CD4-positive, alpha-beta T cell (primary cell): ENCODE results near the gene NFKBIL1. TPM values are rescaled to one million over a fixed set of nuclear protein-coding genes. Genes with fewer than 3 reads are reported as not detected.

Experiments used
- ATAC-seq: fragments of 200-7000 bp; cut with Tn5 transposase; one replicate; pipeline ENCODE4 v1.10.0; 2022; ENCODE audit warnings: mild to moderate bottlenecking; ENCODE audit not compliant: poor library complexity
- CTCF ChIA-PET: fragments of 350-600 bp; sonication (Branson Sonifier 250); formaldehyde crosslinking; loops from one replicate; lab custom pipeline; 2021; ENCODE audit warnings: antibody characterized with exemption, inconsistent platforms; lab: Charles Lee
- POLR2A ChIA-PET: fragments of 350-600 bp; sonication (Branson Sonifier 250); formaldehyde crosslinking; loops from one replicate; lab custom pipeline; 2021; ENCODE audit warnings: antibody characterized with exemption, inconsistent platforms; lab: Charles Lee
- DNase-seq, 14 experiments: peaks; one replicate each; pipeline ENCODE4 v3.0.0-alpha.2; 2013 to 2020; ENCODE audit warnings: mixed read lengths in 2 of 14
- H3K27ac ChIP-seq, 2 donors: one replicate each; pipeline versions ENCODE4 v1.5.1 to v1.7.0; 2013; ENCODE audit warnings: low read length in 2 of 2, low read depth in 1 of 2, mild to moderate bottlenecking in 1 of 2
- H3K27me3 ChIP-seq, 2 experiments: 1 replicate in 1 of 2; 2 replicates in 1 of 2; pipeline versions ENCODE4 v1.6.1 to v1.7.0; 2013; ENCODE audit warnings: low read length in 2 of 2, control low read depth in 1 of 2, mild to moderate bottlenecking in 1 of 2, moderate library complexity in 1 of 2; ENCODE audit not compliant: insufficient read depth in 2 of 2, control insufficient read depth in 1 of 2
- H3K36me3 ChIP-seq: one replicate; pipeline ENCODE4 v1.6.1; 2013; ENCODE audit warnings: low read length, control low read depth; ENCODE audit not compliant: insufficient read depth
- H3K4me1 ChIP-seq: one replicate; pipeline ENCODE4 v1.6.1; 2013; ENCODE audit warnings: low read length, control low read depth; ENCODE audit not compliant: insufficient read depth
- H3K4me3 ChIP-seq: one replicate; pipeline ENCODE4 v1.5.1; 2013; ENCODE audit warnings: mild to moderate bottlenecking, low read length, moderate library complexity
- H3K9me3 ChIP-seq, 2 experiments: 1 replicate in 1 of 2; 2 replicates in 1 of 2; pipeline versions ENCODE4 v1.6.1 to v1.7.0; 2013; ENCODE audit warnings: low read length in 2 of 2, mild to moderate bottlenecking in 2 of 2, control low read depth in 1 of 2, moderate library complexity in 1 of 2; ENCODE audit not compliant: control insufficient read depth in 1 of 2, insufficient read depth in 1 of 2
- H3K27ac Mint-ChIP-seq: one replicate; pipeline ENCODE4 v1.8.0; 2020; ENCODE audit warnings: mixed read lengths
- H3K27me3 Mint-ChIP-seq: one replicate; pipeline ENCODE4 v1.8.0; 2021; ENCODE audit warnings: mixed read lengths
- H3K36me3 Mint-ChIP-seq: one replicate; pipeline ENCODE4 v1.8.0; 2021; ENCODE audit warnings: low read depth, mixed read lengths
- H3K4me1 Mint-ChIP-seq: one replicate; pipeline ENCODE4 v1.8.0; 2021; ENCODE audit warnings: low read depth, mixed read lengths
- H3K4me3 Mint-ChIP-seq: one replicate; pipeline ENCODE4 v1.8.0; 2020; ENCODE audit warnings: mild to moderate bottlenecking, mixed read lengths
- H3K9me3 Mint-ChIP-seq: one replicate; pipeline ENCODE4 v1.8.0; 2020; ENCODE audit warnings: mixed read lengths
- intact Hi-C, 2 experiments: fragments of 100-400 bp; cut with DNase I in 1 of 2; cut with micrococcal nuclease in 1 of 2; formaldehyde crosslinking; loops; one replicate each; pipeline versions ENCODE4 v1.15.1 to v1.9.0; 2023 to 2025; cut with DNase I, micrococcal nuclease
- total RNA-seq, 174 experiments: library from RNA in 2 of 174; stranded (reverse) in 2 of 174; gene quantifications; one replicate each; pipeline ENCODE4 v1.2.3 and lab custom pipeline; 2021 to 2026
- TF ChIP-seq, protein P1 (sequence below): fragments of 200-600 bp; IDR thresholded peaks from one replicate; pipeline ENCODE4 v1.8.0; 2022; ENCODE audit warnings: antibody characterized with exemption, mild to moderate bottlenecking

NFKBIL1 gene
- total RNA-seq, 2 experiments from 2014 or later, result 7.6 to 9.3 TPM

DNA sequence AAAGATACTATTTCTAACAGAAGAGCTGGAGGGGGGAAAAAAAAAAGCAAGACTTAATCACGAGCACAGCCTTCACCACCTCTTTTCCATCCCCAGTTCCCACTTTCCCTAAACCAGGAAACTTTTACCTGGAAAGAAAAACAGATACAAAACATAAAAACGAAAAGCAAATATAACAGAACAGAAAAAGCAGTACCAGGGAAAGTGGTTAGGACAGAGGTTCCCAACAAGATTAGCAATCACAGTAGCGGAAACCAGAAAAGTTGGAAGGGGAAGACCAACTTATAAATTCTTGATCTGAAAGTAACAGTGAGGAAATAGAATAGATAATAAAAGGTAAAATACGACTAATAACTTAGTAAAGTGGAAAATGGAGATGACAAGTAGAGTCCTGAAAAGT, 6.8 kb upstream of the NFKBIL1 start:
- H3K27me3 Mint-ChIP-seq, result no peaks in the 10 kb centered on the region
- Histone ChIP-seq H3K4me1 (peaks cover 47% of the 10 kb centered on the region), H3K27me3 (no peaks in the 10 kb centered on the region), H3K36me3 (peaks cover 49% of the 10 kb centered on the region), H3K4me3 (peak overlapping the region; percentile 91), H3K9me3 (no peaks in the 10 kb centered on the region), H3K27ac (peak overlapping the region; percentile 94 to 95)
- TF ChIP-seq, protein P1, sequence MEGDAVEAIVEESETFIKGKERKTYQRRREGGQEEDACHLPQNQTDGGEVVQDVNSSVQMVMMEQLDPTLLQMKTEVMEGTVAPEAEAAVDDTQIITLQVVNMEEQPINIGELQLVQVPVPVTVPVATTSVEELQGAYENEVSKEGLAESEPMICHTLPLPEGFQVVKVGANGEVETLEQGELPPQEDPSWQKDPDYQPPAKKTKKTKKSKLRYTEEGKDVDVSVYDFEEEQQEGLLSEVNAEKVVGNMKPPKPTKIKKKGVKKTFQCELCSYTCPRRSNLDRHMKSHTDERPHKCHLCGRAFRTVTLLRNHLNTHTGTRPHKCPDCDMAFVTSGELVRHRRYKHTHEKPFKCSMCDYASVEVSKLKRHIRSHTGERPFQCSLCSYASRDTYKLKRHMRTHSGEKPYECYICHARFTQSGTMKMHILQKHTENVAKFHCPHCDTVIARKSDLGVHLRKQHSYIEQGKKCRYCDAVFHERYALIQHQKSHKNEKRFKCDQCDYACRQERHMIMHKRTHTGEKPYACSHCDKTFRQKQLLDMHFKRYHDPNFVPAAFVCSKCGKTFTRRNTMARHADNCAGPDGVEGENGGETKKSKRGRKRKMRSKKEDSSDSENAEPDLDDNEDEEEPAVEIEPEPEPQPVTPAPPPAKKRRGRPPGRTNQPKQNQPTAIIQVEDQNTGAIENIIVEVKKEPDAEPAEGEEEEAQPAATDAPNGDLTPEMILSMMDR, result no peak
- ATAC-seq, result no peak
- intact Hi-C loops, result loop anchor here (2.0 to 5.0 kb wide), 2 partner anchors 294 to 417 kb away; partner anchors contain the start of genes NELFE (in 1 of the 2) and SKIC2 (in 1 of the 2)
- DNase-seq, result no peak
- ChIA-PET POLR2A (interaction anchor here (0.6 to 4.2 kb wide), 35 partner anchors 8 to 1215 kb away, joined by 3 to 106 read pairs (median 7); partner anchors contain the start of genes ABHD16A, ATF6B, BAG6 and CSNK2B), CTCF (interaction anchor here (1.4 to 3.9 kb wide), 5 partner anchors 28 to 58 kb away, joined by 3 to 30 read pairs (median 8); no protein-coding TSS in a partner anchor)
- H3K4me3 Mint-ChIP-seq, result peak overlapping the region; percentile 96
- H3K4me1 Mint-ChIP-seq, result peaks cover 59% of the 10 kb centered on the region
- no peaks in the 10 kb centered on the region for H3K9me3 Mint-ChIP-seq
- peak overlapping the region; percentile 99 for H3K27ac Mint-ChIP-seq
- H3K36me3 Mint-ChIP-seq, result peaks cover 59% of the 10 kb centered on the region

DNA sequence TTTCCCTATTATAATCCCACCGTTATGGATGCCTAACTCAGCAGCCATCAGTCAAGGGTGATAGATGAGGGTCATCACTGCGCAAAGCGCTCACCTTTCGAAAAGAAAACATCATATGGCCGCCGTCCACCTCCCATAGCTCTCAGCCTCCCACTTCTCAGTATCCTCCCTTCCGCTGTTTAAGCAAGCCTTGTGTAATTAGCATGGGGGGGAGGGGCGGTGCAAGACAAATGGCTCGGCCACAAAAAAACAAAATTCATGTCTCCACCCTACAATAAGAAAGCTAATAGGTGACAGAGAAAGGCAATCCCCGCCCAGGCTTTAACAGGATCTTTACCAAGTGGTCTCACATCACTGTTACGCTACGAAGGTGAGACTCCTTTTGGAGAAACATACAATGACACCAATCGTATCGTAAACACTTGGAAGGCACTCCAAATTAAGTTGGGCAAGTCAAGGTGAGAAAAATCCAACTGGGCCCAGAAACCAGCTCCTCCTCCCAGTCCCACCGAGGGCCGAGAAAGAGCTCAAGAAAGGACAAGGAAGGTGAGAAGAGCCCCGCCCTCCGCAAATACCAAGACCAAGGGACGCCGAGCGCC, 6.2 kb upstream of the NFKBIL1 start:
- peak overlapping the region; percentile 94 to 95 for H3K27ac ChIP-seq
- H3K27me3 ChIP-seq, result no peaks in the 10 kb centered on the region
- H3K9me3 ChIP-seq, result no peaks in the 10 kb centered on the region
- H3K4me3 ChIP-seq, result peak overlapping the region; percentile 91
- H3K4me1 ChIP-seq, result peaks cover 48% of the 10 kb centered on the region
- intact Hi-C loops, result loop anchor here (2.0 to 5.0 kb wide), 2 partner anchors 294 to 416 kb away; partner anchors contain the start of genes NELFE (in 1 of the 2) and SKIC2 (in 1 of the 2)
- peak overlapping the region; percentile 96 for H3K4me3 Mint-ChIP-seq
- peaks cover 44% of the 10 kb centered on the region for H3K36me3 ChIP-seq
- no peaks in the 10 kb centered on the region for H3K27me3 Mint-ChIP-seq
- peak; percentile 51 to 87 (median 67) for DNase-seq
- ChIA-PET POLR2A (interaction anchor here (0.6 to 4.2 kb wide), 53 partner anchors 9 to 1303 kb away, joined by 3 to 106 read pairs (median 6); partner anchors contain the start of genes ABHD16A, AIF1, ATF6B and BAG6), CTCF (interaction anchor here (1.4 to 3.9 kb wide), 6 partner anchors 10 to 58 kb away, joined by 3 to 30 read pairs (median 8); no protein-coding TSS in a partner anchor)
- H3K36me3 Mint-ChIP-seq, result peaks cover 53% of the 10 kb centered on the region
- TF ChIP-seq, protein P1, result no peak
- peak overlapping the region; percentile 99 for H3K27ac Mint-ChIP-seq
- H3K9me3 Mint-ChIP-seq, result no peaks in the 10 kb centered on the region
- H3K4me1 Mint-ChIP-seq, result peaks cover 54% of the 10 kb centered on the region
- peak; percentile 56 for ATAC-seq

DNA sequence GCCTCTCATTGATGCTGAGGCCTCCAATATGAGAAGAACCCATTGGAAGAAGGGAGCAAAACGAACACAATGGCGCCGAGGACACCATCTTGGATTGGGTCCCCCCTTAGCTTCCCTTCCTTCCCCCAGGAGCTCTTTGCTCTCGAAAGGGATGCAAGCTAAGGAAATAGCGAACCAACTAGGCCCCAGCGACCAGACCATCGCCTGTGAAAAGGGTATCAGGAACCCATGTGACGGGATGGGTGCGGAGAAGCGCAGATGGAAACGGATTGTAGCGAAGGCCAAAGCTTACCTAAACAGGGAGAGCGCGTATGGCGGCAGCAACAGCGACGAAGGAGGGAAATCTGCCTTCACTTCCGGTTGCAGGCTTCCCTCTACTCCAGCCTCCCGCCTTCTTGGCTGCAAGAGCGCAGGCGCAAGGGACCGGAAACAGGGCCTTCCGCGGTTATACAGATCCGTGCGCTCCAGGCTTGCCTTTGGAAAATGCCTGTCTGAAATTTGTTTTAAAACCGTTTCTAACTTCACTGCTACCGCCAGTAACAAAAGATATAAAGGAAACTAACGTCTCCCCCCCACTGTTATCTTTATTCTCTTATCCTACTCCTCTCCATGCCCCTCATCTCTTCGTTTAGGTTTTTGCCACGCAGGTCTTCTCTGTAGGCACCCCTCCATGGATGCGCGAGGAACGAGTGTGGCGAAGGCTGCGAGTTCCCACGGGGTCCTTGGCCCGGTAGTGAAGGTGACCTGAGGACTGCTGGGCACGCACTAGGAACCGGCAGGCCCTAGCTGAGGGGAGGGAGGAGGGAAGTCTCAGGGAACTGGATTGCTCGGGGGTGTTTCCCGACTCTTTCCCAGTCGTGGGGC, 5.5 kb upstream of the NFKBIL1 start, which contains the start of gene DDX39B:
Gene DDX39B (minus strand): TSS at position 346 of the 864 bp plus-strand sequence. CDS start 1,471 bp downstream, outside the sequence.
- H3K27me3 Mint-ChIP-seq, result no peaks in the 10 kb centered on the region
- peak within 1 kb of the TSS; percentile 99 for H3K27ac Mint-ChIP-seq
- peaks cover 56% of the 10 kb centered on the region for H3K4me1 Mint-ChIP-seq
- Histone ChIP-seq H3K36me3 (peaks cover 37% of the 10 kb centered on the region), H3K27ac (peak within 1 kb of the TSS; percentile 94 to 95), H3K9me3 (no peaks in the 10 kb centered on the region), H3K4me3 (peak within 1 kb of the TSS; percentile 91), H3K27me3 (no peaks in the 10 kb centered on the region), H3K4me1 (peaks cover 53% of the 10 kb centered on the region)
- ChIA-PET POLR2A (interaction anchor here (0.7 to 4.2 kb wide), 52 partner anchors 9 to 1303 kb away, joined by 3 to 106 read pairs (median 6); partner anchors contain the start of genes ABHD16A, AIF1, ATF6B and BAG6), CTCF (interaction anchor here (1.3 to 3.9 kb wide), 8 partner anchors 9 to 57 kb away, joined by 3 to 30 read pairs (median 8); no protein-coding TSS in a partner anchor)
- ATAC-seq, result peak; percentile 71
- H3K4me3 Mint-ChIP-seq, result peak within 1 kb of the TSS; percentile 96
- H3K36me3 Mint-ChIP-seq, result peaks cover 47% of the 10 kb centered on the region
- peak; percentile 87 to 99 (median 92) for DNase-seq
- intact Hi-C loops, result loop anchor here (1.0 to 5.0 kb wide), 5 partner anchors 45 to 415 kb away; partner anchors contain the start of genes NELFE (in 1 of the 2) and SKIC2 (in 1 of the 2)
- TF ChIP-seq, protein P1, result no peak
- no peaks in the 10 kb centered on the region for H3K9me3 Mint-ChIP-seq
